ENCODE results near the gene NELL1.

- TF ChIP-seq FOSL2 (IDR thresholded peaks at IDR 0.05) (no peak), FOSL2 (CRISPR knock-in tag; IDR thresholded peaks at IDR 0.05) (no peak), CTCF (IDR thresholded peaks at IDR 0.05) (no peak)
- TF ChIP-seq, protein P1, sequence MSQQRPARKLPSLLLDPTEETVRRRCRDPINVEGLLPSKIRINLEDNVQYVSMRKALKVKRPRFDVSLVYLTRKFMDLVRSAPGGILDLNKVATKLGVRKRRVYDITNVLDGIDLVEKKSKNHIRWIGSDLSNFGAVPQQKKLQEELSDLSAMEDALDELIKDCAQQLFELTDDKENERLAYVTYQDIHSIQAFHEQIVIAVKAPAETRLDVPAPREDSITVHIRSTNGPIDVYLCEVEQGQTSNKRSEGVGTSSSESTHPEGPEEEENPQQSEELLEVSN (IDR thresholded peaks at IDR 0.05; ENCODE audit: borderline replicate concordance, low read depth): no peak
These were observed 205.0 kb downstream of the NELL1 start for GRCh38 chr11:20874358-20874757.

Data from A549 (cell line).